BJ (cell line): Measurements from ENCODE around the gene FRMD3. TPM values are rescaled to one million over a fixed set of nuclear protein-coding genes. Genes with fewer than 3 reads are reported as not detected.

Experiments used
- CTCF ChIA-PET: fragments of 350-600 bp; formaldehyde crosslinking; extraction: SDS; loops from one replicate; lab custom pipeline; 2021; ENCODE audit warnings: antibody characterized with exemption, inconsistent platforms; lab: Yijun Ruan, JAX
- POLR2A ChIA-PET: fragments of 300-600 bp; sonication (Branson Sonifier 250); formaldehyde crosslinking; extraction: SDS; loops from one replicate; lab custom pipeline; 2021; ENCODE audit warnings: antibody characterized with exemption; lab: Charles Lee
- DNase-seq: peaks from one replicate; pipeline ENCODE4 v3.0.0-alpha.2; 2011; ENCODE audit warnings: low read depth
- H3K27me3 ChIP-seq: 2 replicates; pipeline ENCODE4 v1.6.0; 2011; ENCODE audit warnings: low read length; ENCODE audit not compliant: control insufficient read depth, insufficient read depth
- H3K36me3 ChIP-seq: 2 replicates; pipeline ENCODE4 v1.5.1; 2011; ENCODE audit warnings: low read length; ENCODE audit not compliant: control insufficient read depth, insufficient read depth
- H3K4me3 ChIP-seq: 2 replicates; pipeline ENCODE4 v1.5.1; 2011; ENCODE audit warnings: low read depth, mild to moderate bottlenecking, control low read depth, low read length
- polyA plus RNA-seq: library from polyadenylated mRNA; depleted of rRNA; stranded (reverse); fragments of >200 nt; gene quantifications from 2 replicates; pipeline ENCODE4 v1.2.3, GENCODE V29; 2011
- TF ChIP-seq, protein P1 (sequence below): IDR thresholded peaks from 2 replicates; pipeline ENCODE4 v1.5.1; 2011; ENCODE audit warnings: low read depth, mild to moderate bottlenecking, control low read depth, inconsistent platforms, low read length, moderate library complexity; ENCODE audit not compliant: insufficient read depth

Gene FRMD3
- polyA plus RNA-seq, 1 experiment, result 0.10 TPM

DNA sequence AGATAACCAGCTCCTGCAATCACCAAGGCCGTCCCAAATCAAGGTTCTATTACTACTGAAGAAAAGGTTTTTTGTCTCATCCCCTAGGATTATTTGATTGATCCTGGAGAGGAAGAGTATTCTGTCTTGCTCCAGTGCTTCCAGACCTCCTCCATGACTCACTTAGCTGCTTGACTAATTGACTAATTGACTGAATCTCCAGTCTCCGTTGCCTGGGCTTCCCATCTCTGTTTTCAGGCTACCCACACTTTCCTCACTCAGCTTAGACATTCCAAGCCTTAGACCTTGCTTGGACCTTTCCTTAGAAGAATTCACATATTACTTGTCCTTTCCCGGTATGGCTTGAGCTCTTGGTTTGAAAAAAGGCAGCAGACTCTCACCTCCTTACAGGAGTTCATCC lies 60.6 kb downstream of the FRMD3 start:
- TF ChIP-seq, protein P1, sequence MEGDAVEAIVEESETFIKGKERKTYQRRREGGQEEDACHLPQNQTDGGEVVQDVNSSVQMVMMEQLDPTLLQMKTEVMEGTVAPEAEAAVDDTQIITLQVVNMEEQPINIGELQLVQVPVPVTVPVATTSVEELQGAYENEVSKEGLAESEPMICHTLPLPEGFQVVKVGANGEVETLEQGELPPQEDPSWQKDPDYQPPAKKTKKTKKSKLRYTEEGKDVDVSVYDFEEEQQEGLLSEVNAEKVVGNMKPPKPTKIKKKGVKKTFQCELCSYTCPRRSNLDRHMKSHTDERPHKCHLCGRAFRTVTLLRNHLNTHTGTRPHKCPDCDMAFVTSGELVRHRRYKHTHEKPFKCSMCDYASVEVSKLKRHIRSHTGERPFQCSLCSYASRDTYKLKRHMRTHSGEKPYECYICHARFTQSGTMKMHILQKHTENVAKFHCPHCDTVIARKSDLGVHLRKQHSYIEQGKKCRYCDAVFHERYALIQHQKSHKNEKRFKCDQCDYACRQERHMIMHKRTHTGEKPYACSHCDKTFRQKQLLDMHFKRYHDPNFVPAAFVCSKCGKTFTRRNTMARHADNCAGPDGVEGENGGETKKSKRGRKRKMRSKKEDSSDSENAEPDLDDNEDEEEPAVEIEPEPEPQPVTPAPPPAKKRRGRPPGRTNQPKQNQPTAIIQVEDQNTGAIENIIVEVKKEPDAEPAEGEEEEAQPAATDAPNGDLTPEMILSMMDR, result no peak
- no peak overlapping the region for H3K4me3 ChIP-seq
- ChIA-PET POLR2A (no interaction called here), CTCF (interaction anchor here (1.2 kb wide), 1 partner anchor 11 kb away, joined by 4 read pairs; no protein-coding TSS in a partner anchor)
- H3K27me3 ChIP-seq, result no peaks in the 10 kb centered on the region
- H3K36me3 ChIP-seq, result no peaks in the 10 kb centered on the region
- no peak for DNase-seq

DNA sequence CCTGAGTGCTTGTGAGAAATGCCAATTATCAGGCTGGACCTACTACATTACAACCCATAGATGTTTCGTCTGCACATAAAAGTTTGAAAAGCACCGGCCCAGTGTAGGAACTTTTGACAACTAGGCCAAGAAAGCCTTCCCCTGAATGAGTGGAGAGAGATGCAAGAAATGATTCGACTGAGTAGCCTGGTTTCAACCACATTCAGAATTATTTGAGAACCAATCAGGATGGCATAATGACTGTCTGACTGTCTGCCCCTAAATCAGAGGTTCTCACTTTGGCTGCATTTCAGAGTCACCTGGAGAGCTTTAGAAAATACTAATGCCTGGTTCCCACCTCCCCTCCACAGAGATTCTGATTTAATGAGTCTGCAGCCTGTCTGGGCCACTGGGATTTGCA lies 61.1 kb downstream of the FRMD3 start:
- TF ChIP-seq, protein P1, result no peak
- ChIA-PET CTCF (interaction anchor here (1.2 kb wide), 1 partner anchor 11 kb away, joined by 4 read pairs; no protein-coding TSS in a partner anchor), POLR2A (no interaction called here)
- no peak for DNase-seq
- no peaks in the 10 kb centered on the region for H3K27me3 ChIP-seq
- no peak overlapping the region for H3K4me3 ChIP-seq
- H3K36me3 ChIP-seq, result no peaks in the 10 kb centered on the region

DNA sequence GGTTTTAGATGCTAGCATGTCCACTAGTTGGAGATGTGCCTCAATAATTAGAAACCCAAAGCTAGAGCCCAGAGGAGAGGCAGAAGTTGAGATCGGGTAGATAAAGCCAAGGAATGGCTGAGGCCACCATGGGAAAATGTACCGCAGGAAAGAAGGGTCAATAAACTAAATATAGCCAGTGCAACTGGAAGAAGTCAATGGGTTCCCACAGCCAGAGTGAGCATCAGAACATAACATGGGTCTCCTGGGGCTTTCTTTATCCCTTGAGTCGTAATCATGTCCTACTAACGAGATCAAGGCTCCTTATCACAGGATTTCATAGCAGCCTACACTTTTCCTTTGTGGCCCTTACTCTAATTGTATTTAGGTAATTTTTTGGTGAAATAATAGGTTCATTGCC lies 61.7 kb downstream of the FRMD3 start:
- TF ChIP-seq, protein P1, result no peak
- DNase-seq, result no peak
- POLR2A ChIA-PET, result no interaction called here
- H3K27me3 ChIP-seq, result no peaks in the 10 kb centered on the region
- CTCF ChIA-PET, result no interaction called here
- H3K4me3 ChIP-seq, result no peak overlapping the region
- no peaks in the 10 kb centered on the region for H3K36me3 ChIP-seq

DNA sequence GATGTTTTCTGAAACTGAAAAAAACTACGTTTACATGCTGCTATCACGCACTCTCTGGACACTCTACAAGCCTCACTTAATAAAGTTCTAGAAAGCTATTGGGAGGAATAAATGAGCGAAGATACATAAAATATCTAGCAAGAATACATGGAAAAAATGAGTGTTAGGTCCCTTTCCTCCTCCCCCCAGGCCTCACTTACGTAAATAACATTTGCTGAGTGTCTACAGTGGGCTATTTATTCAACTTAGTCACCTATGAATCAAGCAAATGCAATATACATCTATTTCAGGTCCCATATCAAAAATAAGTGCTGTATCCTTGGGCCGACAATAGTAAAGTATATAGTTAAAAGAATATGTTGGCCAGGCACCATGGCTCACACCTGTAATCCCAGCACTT lies 62.5 kb downstream of the FRMD3 start:
- Histone ChIP-seq H3K4me3 (no peak overlapping the region), H3K36me3 (no peaks in the 10 kb centered on the region), H3K27me3 (no peaks in the 10 kb centered on the region)
- TF ChIP-seq, protein P1, result no peak
- ChIA-PET POLR2A (no interaction called here), CTCF (no interaction called here)
- no peak for DNase-seq

DNA sequence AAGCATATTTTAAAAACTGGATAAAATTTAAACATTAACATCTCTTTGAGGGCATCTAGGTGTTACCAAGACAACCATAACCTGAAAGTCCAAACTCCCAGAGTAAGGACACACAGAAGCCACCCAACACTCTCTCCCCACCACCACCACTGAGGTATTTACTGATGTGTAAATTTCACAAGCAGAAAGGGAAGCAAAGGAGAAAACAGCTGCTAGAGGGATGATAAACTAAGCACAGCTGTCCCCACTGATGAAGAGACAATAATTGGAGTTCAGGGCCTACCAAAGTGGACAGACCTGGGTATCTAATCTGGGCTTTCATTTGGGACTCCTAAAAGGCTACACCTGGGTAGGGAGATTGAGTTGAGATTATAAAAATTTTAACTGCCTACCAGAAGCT lies 63.6 kb downstream of the FRMD3 start:
- H3K36me3 ChIP-seq, result no peaks in the 10 kb centered on the region
- no peaks in the 10 kb centered on the region for H3K27me3 ChIP-seq
- H3K4me3 ChIP-seq, result no peak overlapping the region
- DNase-seq, result no peak
- POLR2A ChIA-PET, result no interaction called here
- CTCF ChIA-PET, result no interaction called here
- TF ChIP-seq, protein P1, result no peak
